ENCODE results near the gene LRBA.

GRCh38 chr4:150315691-150316090 lies 699.4 kb downstream of the LRBA start:
- TF ChIP-seq CTCF (conservative IDR thresholded peaks at IDR 0.05) (no peak), EZH2 (IDR thresholded peaks at IDR 0.05; ENCODE audit: low read depth) (no peak)

Data from PC-9 (cell line).